ENCODE measurements around the gene DLK2. TPM values are rescaled to one million over a fixed set of nuclear protein-coding genes. Genes with fewer than 3 reads are reported as not detected.

The DLK2 gene
- total and polyA plus RNA-seq, 2 experiments from 2014 or later, result 0.76 to 1.4 TPM

DNA sequence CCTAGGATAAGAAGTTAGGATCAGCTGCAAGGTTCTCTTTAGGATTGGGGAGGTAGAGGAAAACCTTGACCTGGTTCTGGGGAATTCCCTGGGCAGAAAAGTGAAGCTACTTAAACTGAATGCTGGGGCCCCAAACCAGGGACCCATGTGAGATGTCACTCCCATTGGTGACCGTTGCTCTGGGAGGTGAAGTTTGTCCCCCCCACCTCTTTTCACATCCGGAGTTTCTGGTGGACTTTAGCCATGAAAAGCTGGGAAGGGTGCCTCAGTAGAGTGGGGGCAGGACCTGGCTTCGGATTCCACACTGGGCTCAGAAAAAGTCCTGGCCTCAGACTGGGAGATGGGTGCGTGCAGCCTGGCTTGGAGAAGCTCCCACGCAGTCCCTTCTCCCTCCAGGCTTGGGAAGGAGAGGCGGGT, 35.2 kb upstream of the DLK2 start:
- Histone ChIP-seq H3F3A (ENCODE audit: insufficient read depth) (peaks cover 22% of the 10 kb centered on the region), H3K36me3 (ENCODE audit: low read depth) (no peaks in the 10 kb centered on the region), H3K79me2 (ENCODE audit: insufficient read depth) (peaks cover 19% of the 10 kb centered on the region), H3K4me1 (ENCODE audit: insufficient read depth) (peaks cover 57% of the 10 kb centered on the region), H3K4me3 (no peak overlapping the region), H3K27me3 (replicated peaks; ENCODE audit: insufficient read depth) (no peaks in the 10 kb centered on the region), H4K20me1 (ENCODE audit: insufficient read depth) (no peaks in the 10 kb centered on the region), H2AFZ (no peak overlapping the region), H3K9ac (no peak overlapping the region), H3K9me3 (ENCODE audit: low read depth) (no peaks in the 10 kb centered on the region), H3K9me2 (ENCODE audit: insufficient read depth) (no peaks in the 10 kb centered on the region), H3K4me2 (ENCODE audit: unreplicated experiment) (no peak overlapping the region), H3K27ac (no peak overlapping the region)
- 51 to 56% methylated on average over 6 of the region's 6 CpGs for WGBS, 2 experiments (ENCODE audit: low coverage in 1 of 2, low lambda C conversion rate in 2 of 2, missing lambda C conversion rate in 2 of 2)
- DNase-seq, result no peak
- TF ChIP-seq EZH2 (IDR thresholded peaks at IDR 0.05; ENCODE audit: insufficient read depth, poor library complexity, severe bottlenecking) (no peak), EZH2phosphoT487 (IDR thresholded peaks at IDR 0.05; ENCODE audit: insufficient read depth, low read depth) (no peak)
- in situ Hi-C loops (cut with MboI), result no loop called here

DNA sequence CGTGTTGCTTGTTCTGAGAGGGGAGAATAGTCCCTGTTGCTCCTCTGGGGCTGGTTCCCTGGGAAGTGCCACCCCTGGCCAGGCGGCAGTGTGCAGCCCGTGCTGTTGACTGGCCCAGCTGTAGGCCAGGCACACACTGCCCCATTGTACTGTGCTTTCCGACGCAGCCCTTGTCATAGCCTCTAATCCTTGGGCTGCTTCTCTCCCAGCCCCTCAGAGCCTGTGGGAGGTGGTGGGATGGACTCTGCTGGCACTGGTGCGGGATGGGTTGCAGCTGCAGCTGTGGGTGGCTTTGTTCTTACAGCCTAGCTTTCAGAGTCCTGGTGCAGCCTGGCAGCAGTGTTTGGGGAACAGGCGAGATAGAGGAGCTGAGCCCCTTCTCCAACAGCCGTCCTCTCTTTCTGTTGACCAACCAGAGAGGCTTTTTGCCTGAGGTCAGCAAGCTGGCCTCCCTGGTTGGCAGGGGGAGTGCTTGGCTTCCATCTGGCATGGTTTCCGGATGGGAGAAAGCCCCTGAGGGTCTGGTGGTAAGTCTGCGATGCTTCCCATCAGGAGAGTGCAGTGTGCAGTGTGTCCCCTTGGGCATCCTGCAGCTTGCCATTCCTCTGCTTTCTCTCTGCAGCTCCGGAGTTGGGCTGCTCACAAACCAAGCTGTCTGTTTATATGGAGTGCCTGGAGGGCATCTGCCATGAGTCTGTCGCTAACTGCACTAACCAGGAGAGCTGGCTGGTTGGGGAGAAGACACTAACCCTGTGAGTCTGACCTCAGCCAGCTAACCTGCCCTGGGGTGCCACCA, 34.1 kb upstream of the DLK2 start:
- no peak overlapping the region for H3K4me2 ChIP-seq (ENCODE audit: unreplicated experiment)
- H4K20me1 ChIP-seq (ENCODE audit: insufficient read depth), result no peaks in the 10 kb centered on the region
- 93 to 94% methylated on average over 12 of the region's 12 CpGs for WGBS, 2 experiments (ENCODE audit: low coverage in 1 of 2, low lambda C conversion rate in 2 of 2, missing lambda C conversion rate in 2 of 2)
- in situ Hi-C loops (cut with MboI), result no loop called here
- no peaks in the 10 kb centered on the region for H3K36me3 ChIP-seq (ENCODE audit: low read depth)
- DNase-seq, result no peak
- no peak overlapping the region for H2AFZ ChIP-seq
- H3K4me1 ChIP-seq (ENCODE audit: insufficient read depth), result peaks cover 47% of the 10 kb centered on the region
- H3K9me3 ChIP-seq (ENCODE audit: low read depth), result no peaks in the 10 kb centered on the region
- peaks cover 8% of the 10 kb centered on the region for H3K79me2 ChIP-seq (ENCODE audit: insufficient read depth)
- no peak for TF ChIP-seq EZH2phosphoT487 (IDR thresholded peaks at IDR 0.05; ENCODE audit: insufficient read depth, low read depth)
- no peak for TF ChIP-seq EZH2 (IDR thresholded peaks at IDR 0.05; ENCODE audit: insufficient read depth, poor library complexity, severe bottlenecking)
- H3K9ac ChIP-seq, result no peak overlapping the region
- no peaks in the 10 kb centered on the region for H3K27me3 ChIP-seq (replicated peaks; ENCODE audit: insufficient read depth)
- H3K9me2 ChIP-seq (ENCODE audit: insufficient read depth), result no peaks in the 10 kb centered on the region
- no peak overlapping the region for H3K4me3 ChIP-seq
- H3F3A ChIP-seq (ENCODE audit: insufficient read depth), result peaks cover 22% of the 10 kb centered on the region
- H3K27ac ChIP-seq, result no peak overlapping the region

DNA sequence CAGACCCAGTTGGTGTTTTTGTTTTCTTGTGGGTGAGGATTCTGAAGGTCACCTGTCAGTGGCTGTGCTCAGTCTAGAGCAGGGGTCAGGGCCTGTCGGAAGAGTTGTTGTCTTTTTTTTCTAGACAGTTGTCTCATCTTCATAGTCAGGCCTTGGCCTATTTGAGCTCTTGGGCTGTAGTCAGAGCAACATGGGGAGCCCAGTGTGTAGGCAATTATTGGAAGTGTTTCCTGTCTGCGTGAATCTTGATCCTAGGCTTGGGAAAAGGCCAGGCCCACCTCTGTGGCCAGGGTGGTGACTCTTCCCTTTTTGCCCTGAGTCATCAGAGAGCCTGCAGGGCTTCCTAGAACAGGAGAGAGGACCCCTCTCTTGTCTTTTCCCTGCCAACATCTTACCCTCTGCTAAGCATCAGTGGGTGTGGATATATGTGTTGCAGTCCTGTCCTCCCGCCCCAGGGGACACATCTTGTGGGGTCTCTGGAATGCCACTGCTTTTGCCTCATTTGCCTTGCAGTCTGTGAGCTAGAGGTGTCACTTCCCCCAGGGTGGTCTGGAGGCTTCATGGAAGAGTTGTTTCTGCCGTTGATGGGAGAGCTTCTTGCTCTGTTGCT, 33.4 kb upstream of the DLK2 start:
- peak overlapping the region; percentile 45 for H3K27ac ChIP-seq
- no peaks in the 10 kb centered on the region for H3K9me2 ChIP-seq (ENCODE audit: insufficient read depth)
- H3K4me3 ChIP-seq, result no peak overlapping the region
- H3K9me3 ChIP-seq (ENCODE audit: low read depth), result no peaks in the 10 kb centered on the region
- peak; percentile 71 for DNase-seq
- TF ChIP-seq EZH2phosphoT487 (IDR thresholded peaks at IDR 0.05; ENCODE audit: insufficient read depth, low read depth) (no peak), EZH2 (IDR thresholded peaks at IDR 0.05; ENCODE audit: insufficient read depth, poor library complexity, severe bottlenecking) (no peak)
- no peaks in the 10 kb centered on the region for H3K36me3 ChIP-seq (ENCODE audit: low read depth)
- 65 to 77% methylated on average over 4 of the region's 4 CpGs for WGBS, 2 experiments (ENCODE audit: low coverage in 1 of 2, low lambda C conversion rate in 2 of 2, missing lambda C conversion rate in 2 of 2)
- no peak overlapping the region for H3K4me2 ChIP-seq (ENCODE audit: unreplicated experiment)
- in situ Hi-C loops (cut with MboI), result no loop called here
- no peak overlapping the region for H3K9ac ChIP-seq
- H3K4me1 ChIP-seq (ENCODE audit: insufficient read depth), result peaks cover 41% of the 10 kb centered on the region
- H2AFZ ChIP-seq, result no peak overlapping the region
- H3K27me3 ChIP-seq (replicated peaks; ENCODE audit: insufficient read depth), result no peaks in the 10 kb centered on the region
- H3K79me2 ChIP-seq (ENCODE audit: insufficient read depth), result peaks cover under 1% of the 10 kb centered on the region
- no peaks in the 10 kb centered on the region for H4K20me1 ChIP-seq (ENCODE audit: insufficient read depth)
- H3F3A ChIP-seq (ENCODE audit: insufficient read depth), result peaks cover 16% of the 10 kb centered on the region

DNA sequence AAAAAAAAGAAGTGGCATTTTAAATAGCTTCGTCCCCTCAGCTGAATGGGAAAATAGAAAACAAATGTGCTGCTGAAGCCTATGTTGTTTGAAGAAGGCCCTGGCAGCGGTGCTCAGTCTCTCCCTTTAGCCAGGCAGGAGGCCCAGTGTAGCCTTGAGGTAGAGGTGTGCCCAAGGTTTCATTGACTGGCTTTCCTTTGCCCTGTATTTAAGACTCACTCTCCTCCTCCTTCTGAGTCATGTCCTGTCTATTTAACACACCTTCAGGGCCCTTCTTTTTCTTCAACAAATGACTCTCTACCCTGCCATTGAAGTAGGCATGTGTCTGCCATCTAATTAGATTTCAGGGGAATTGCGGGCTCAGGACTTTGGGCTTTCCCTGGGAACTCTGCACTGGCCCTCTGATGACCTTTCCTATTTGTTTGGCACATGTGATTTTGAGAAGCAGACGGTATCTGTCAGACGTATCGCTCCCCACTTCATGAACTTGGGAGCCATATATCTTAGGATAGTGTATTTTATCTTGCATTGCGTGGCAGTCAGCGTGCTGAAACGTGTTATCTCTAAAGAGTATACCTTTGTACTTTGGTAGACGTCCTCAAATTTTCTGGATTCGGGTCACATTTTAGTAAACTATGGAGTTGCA, 26.4 kb upstream of the DLK2 start:
- no peaks in the 10 kb centered on the region for H3K36me3 ChIP-seq (ENCODE audit: low read depth)
- H3K27me3 ChIP-seq (replicated peaks; ENCODE audit: insufficient read depth), result no peaks in the 10 kb centered on the region
- H3K4me1 ChIP-seq (ENCODE audit: insufficient read depth), result peaks cover 10% of the 10 kb centered on the region
- no peak overlapping the region for H3K4me2 ChIP-seq (ENCODE audit: unreplicated experiment)
- no peaks in the 10 kb centered on the region for H4K20me1 ChIP-seq (ENCODE audit: insufficient read depth)
- H2AFZ ChIP-seq, result no peak overlapping the region
- in situ Hi-C loops (cut with MboI), result no loop called here
- H3F3A ChIP-seq (ENCODE audit: insufficient read depth), result peaks cover 4% of the 10 kb centered on the region; the same call in 1 of the 2 replicates
- no peak overlapping the region for H3K4me3 ChIP-seq
- WGBS, 2 experiments (ENCODE audit: low coverage in 1 of 2, low lambda C conversion rate in 2 of 2, missing lambda C conversion rate in 2 of 2), result 93% methylated on average over 11 of the region's 11 CpGs
- no peaks in the 10 kb centered on the region for H3K9me2 ChIP-seq (ENCODE audit: insufficient read depth)
- TF ChIP-seq EZH2phosphoT487 (IDR thresholded peaks at IDR 0.05; ENCODE audit: insufficient read depth, low read depth), result no peak
- no peak for TF ChIP-seq EZH2 (IDR thresholded peaks at IDR 0.05; ENCODE audit: insufficient read depth, poor library complexity, severe bottlenecking)
- H3K27ac ChIP-seq, result no peak overlapping the region
- H3K9ac ChIP-seq, result no peak overlapping the region
- no peaks in the 10 kb centered on the region for H3K9me3 ChIP-seq (ENCODE audit: low read depth)
- DNase-seq, result no peak
- no peaks in the 10 kb centered on the region; the same call in none of the 2 replicates for H3K79me2 ChIP-seq (ENCODE audit: insufficient read depth)
